ENCODE results near the gene EYA2.

DNA sequence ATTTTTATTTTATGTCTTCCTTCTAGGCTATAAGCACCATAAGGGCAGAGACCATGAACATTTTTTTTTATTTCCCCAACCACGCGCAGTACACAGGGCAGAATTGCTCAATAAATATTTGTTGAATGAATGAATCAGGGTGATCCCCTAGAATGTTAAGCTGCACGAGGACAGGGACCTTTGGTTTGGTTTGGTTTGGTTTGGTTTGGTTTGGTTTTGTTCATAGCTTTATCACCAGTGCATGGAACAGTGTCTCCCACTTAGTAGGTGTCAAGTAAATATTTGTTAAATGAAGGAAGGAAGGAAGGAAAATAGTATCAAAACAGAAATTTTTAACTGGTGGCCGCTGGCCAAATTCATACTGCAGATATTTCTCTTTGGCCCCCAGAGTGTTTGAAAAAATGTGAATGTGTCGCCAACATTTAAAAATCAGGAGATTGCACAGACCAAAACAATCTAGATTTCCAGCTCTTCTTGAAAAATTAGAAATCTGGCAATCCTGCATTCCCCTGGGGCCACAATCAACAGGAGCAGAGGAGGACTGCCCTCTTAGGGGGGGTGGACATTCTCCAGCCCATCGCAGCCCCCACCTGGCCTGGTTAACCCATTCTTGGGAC lies 205.3 kb downstream of the EYA2 start:
- TF ChIP-seq, protein P1, sequence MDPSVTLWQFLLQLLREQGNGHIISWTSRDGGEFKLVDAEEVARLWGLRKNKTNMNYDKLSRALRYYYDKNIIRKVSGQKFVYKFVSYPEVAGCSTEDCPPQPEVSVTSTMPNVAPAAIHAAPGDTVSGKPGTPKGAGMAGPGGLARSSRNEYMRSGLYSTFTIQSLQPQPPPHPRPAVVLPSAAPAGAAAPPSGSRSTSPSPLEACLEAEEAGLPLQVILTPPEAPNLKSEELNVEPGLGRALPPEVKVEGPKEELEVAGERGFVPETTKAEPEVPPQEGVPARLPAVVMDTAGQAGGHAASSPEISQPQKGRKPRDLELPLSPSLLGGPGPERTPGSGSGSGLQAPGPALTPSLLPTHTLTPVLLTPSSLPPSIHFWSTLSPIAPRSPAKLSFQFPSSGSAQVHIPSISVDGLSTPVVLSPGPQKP (IDR thresholded peaks at IDR 0.05; ENCODE audit: borderline replicate concordance, low read depth, low read length): no peak
- TF ChIP-seq MXI1 (IDR thresholded peaks at IDR 0.05; ENCODE audit: borderline replicate concordance, low read depth, low read length) (no peak), POLR2A (IDR thresholded peaks at IDR 0.05; ENCODE audit: low read depth, low read length) (no peak)
- TF ChIP-seq, protein P2, sequence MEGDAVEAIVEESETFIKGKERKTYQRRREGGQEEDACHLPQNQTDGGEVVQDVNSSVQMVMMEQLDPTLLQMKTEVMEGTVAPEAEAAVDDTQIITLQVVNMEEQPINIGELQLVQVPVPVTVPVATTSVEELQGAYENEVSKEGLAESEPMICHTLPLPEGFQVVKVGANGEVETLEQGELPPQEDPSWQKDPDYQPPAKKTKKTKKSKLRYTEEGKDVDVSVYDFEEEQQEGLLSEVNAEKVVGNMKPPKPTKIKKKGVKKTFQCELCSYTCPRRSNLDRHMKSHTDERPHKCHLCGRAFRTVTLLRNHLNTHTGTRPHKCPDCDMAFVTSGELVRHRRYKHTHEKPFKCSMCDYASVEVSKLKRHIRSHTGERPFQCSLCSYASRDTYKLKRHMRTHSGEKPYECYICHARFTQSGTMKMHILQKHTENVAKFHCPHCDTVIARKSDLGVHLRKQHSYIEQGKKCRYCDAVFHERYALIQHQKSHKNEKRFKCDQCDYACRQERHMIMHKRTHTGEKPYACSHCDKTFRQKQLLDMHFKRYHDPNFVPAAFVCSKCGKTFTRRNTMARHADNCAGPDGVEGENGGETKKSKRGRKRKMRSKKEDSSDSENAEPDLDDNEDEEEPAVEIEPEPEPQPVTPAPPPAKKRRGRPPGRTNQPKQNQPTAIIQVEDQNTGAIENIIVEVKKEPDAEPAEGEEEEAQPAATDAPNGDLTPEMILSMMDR (conservative IDR thresholded peaks at IDR 0.05; ENCODE audit: low read depth, low read length): no peak
- TF ChIP-seq, protein P3, sequence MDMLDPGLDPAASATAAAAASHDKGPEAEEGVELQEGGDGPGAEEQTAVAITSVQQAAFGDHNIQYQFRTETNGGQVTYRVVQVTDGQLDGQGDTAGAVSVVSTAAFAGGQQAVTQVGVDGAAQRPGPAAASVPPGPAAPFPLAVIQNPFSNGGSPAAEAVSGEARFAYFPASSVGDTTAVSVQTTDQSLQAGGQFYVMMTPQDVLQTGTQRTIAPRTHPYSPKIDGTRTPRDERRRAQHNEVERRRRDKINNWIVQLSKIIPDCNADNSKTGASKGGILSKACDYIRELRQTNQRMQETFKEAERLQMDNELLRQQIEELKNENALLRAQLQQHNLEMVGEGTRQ (IDR thresholded peaks at IDR 0.05; ENCODE audit: low read depth, low read length): no peak

All from IMR-90 (cell line).